Measurements from ENCODE around the gene KEL.

The KEL gene

GRCh38 chr7:142927085-142927745 lies 34.9 kb downstream of the KEL start:
- DNase-seq, result no peak

- DNase-seq, result no peak
Observed at GRCh38 chr7:142925413-142925812, 36.8 kb downstream of the KEL start.

- DNase-seq, result no peak
Observed at GRCh38 chr7:142923391-142923790, 38.8 kb downstream of the KEL start.

- DNase-seq, result no peak
Observed at GRCh38 chr7:142919656-142920055, 42.5 kb downstream of the KEL start.

- DNase-seq, result no peak
Observed at GRCh38 chr7:142918901-142919300, 43.3 kb downstream of the KEL start.

GRCh38 chr7:142917447-142917846 lies 44.7 kb downstream of the KEL start:
- no peak for DNase-seq

- no peak for DNase-seq
Observed at GRCh38 chr7:142916508-142916907, 45.7 kb downstream of the KEL start.

GRCh38 chr7:142915315-142915714 lies 46.8 kb downstream of the KEL start:
- DNase-seq, result no peak

GRCh38 chr7:142914121-142914520 lies 48.0 kb downstream of the KEL start:
- no peak for DNase-seq

- no peak for DNase-seq
Observed at GRCh38 chr7:142913566-142913965, 48.6 kb downstream of the KEL start.

GRCh38 chr7:142913051-142913450 lies 49.1 kb downstream of the KEL start:
- no peak for DNase-seq

GRCh38 chr7:142910481-142910880 lies 51.7 kb downstream of the KEL start:
- no peak for DNase-seq

GRCh38 chr7:142910031-142910433 lies 52.1 kb downstream of the KEL start:
- DNase-seq, result no peak

GRCh38 chr7:142908921-142909890 lies 53.0 kb downstream of the KEL start:
- DNase-seq, result no peak

GRCh38 chr7:142908290-142908689 lies 53.9 kb downstream of the KEL start:
- DNase-seq, result no peak

- DNase-seq, result no peak
Observed at GRCh38 chr7:142906643-142907042, 55.5 kb downstream of the KEL start.

GRCh38 chr7:142905759-142906158 lies 56.4 kb downstream of the KEL start:
- no peak for DNase-seq

GRCh38 chr7:142904128-142904527 lies 58.0 kb downstream of the KEL start:
- DNase-seq, result no peak

- no peak for DNase-seq
Observed at GRCh38 chr7:142901426-142902259, 60.5 kb downstream of the KEL start.

- no peak for DNase-seq
Observed at GRCh38 chr7:142899661-142900060, 62.5 kb downstream of the KEL start.

- no peak for DNase-seq
Observed at GRCh38 chr7:142898377-142899170, 63.6 kb downstream of the KEL start.

- DNase-seq, result no peak
Observed at GRCh38 chr7:142897691-142898090, 64.5 kb downstream of the KEL start.

All from NCI-H774 (cell line).